Neuronal stem cell (in vitro differentiated cells): ENCODE measurements around the gene PNMT.
A peak's percentile ranks its signal among the peaks of the same experiment; 100 is the strongest.

Source experiments
- DNase-seq: peaks from one replicate; pipeline ENCODE4 v3.0.0-alpha.2; 2013; ENCODE audit warnings: low spot score
- H2AFZ ChIP-seq: one replicate; pipeline ENCODE4 v1.6.1; 2013; ENCODE audit warnings: mild to moderate bottlenecking, low read length, inconsistent platforms
- H2AK5ac ChIP-seq: 2 replicates; pipeline ENCODE4 v1.6.1; 2013; ENCODE audit warnings: low read depth, mild to moderate bottlenecking, inconsistent platforms, low read length, moderate library complexity, mixed read lengths
- H2BK120ac ChIP-seq: 2 replicates; pipeline ENCODE4 v1.6.1; 2013; ENCODE audit warnings: low read depth, mild to moderate bottlenecking, inconsistent platforms, low read length, moderate library complexity, mixed read lengths
- H2BK12ac ChIP-seq: one replicate; pipeline ENCODE4 v1.6.1; 2013; ENCODE audit warnings: low read length, inconsistent platforms
- H2BK15ac ChIP-seq: 2 replicates; pipeline ENCODE4 v1.6.1; 2013; ENCODE audit warnings: mild to moderate bottlenecking, low read length, inconsistent platforms, mixed read lengths
- H2BK5ac ChIP-seq: one replicate; pipeline ENCODE4 v1.6.1; 2013; ENCODE audit warnings: inconsistent platforms, mild to moderate bottlenecking, low read length, moderate library complexity
- H3K14ac ChIP-seq: one replicate; pipeline ENCODE4 v1.6.1; 2013; ENCODE audit warnings: low read length, inconsistent platforms
- H3K18ac ChIP-seq: 2 replicates; pipeline ENCODE4 v1.6.1; 2013; ENCODE audit warnings: low read length, inconsistent platforms
- H3K23ac ChIP-seq: 2 replicates; pipeline ENCODE4 v1.6.1; 2013; ENCODE audit warnings: low read depth, mild to moderate bottlenecking, mixed read lengths, low read length, inconsistent platforms; ENCODE audit not compliant: poor library complexity
- H3K27ac ChIP-seq: replicated peaks from 3 replicates; pipeline ENCODE4 v1.5.1; 2013; ENCODE audit warnings: low read length, inconsistent platforms
- H3K27me3 ChIP-seq, 3 experiments: 2 replicates each; pipeline ENCODE4 v1.6.1; 2013; ENCODE audit warnings: low read length in 3 of 3, mild to moderate bottlenecking in 2 of 3, inconsistent platforms in 1 of 3, low read depth in 1 of 3, mixed read lengths in 1 of 3, moderate library complexity in 1 of 3; ENCODE audit not compliant: control insufficient read depth in 3 of 3, insufficient read depth in 3 of 3
- H3K36me3 ChIP-seq, 2 donors: replicated peaks in 1 of 2; 2 replicates each; pipeline ENCODE4 v1.6.1; 2013; ENCODE audit warnings: low read length in 2 of 2; ENCODE audit not compliant: control insufficient read depth in 2 of 2, insufficient read depth in 2 of 2
- H3K4ac ChIP-seq: 2 replicates; pipeline ENCODE4 v1.6.1; 2013; ENCODE audit warnings: inconsistent platforms, mild to moderate bottlenecking, low read length, moderate library complexity
- H3K4me1 ChIP-seq, 2 donors: 1 replicate in 1 of 2; 2 replicates in 1 of 2; pipeline ENCODE4 v1.6.1; 2013; ENCODE audit warnings: low read length in 2 of 2, low read depth in 1 of 2; ENCODE audit not compliant: control insufficient read depth in 2 of 2, insufficient read depth in 1 of 2
- H3K4me2 ChIP-seq: one replicate; pipeline ENCODE4 v1.6.1; 2013; ENCODE audit warnings: mild to moderate bottlenecking, low read length, inconsistent platforms; ENCODE audit not compliant: insufficient read depth, poor library complexity, severe bottlenecking
- H3K4me3 ChIP-seq, 2 donors: 2 replicates each; pipeline ENCODE4 v1.5.1; 2013; ENCODE audit warnings: low read length in 2 of 2, mild to moderate bottlenecking in 2 of 2, inconsistent platforms in 1 of 2, moderate library complexity in 1 of 2
- H3K79me1 ChIP-seq: one replicate; pipeline ENCODE4 v1.6.1; 2013; ENCODE audit warnings: low read depth, mild to moderate bottlenecking, inconsistent platforms, low read length, moderate library complexity
- H3K9ac ChIP-seq: one replicate; pipeline ENCODE4 v1.6.1; 2013; ENCODE audit warnings: mild to moderate bottlenecking, low read depth, low read length, inconsistent platforms; ENCODE audit not compliant: poor library complexity
- H3K9me3 ChIP-seq, 2 donors: replicated peaks in 1 of 2; 2 replicates each; pipeline versions ENCODE3 to v1.6.1; 2013; ENCODE audit warnings: low read length in 2 of 2, mild to moderate bottlenecking in 2 of 2, inconsistent platforms in 1 of 2, low read depth in 1 of 2, mixed read lengths in 1 of 2, moderate library complexity in 1 of 2; ENCODE audit not compliant: control insufficient read depth in 2 of 2, insufficient read depth in 1 of 2
- H4K8ac ChIP-seq: one replicate; pipeline ENCODE4 v1.6.1; 2013; ENCODE audit warnings: low read depth, mild to moderate bottlenecking, inconsistent platforms, low read length, moderate library complexity
- H4K91ac ChIP-seq: one replicate; pipeline ENCODE4 v1.6.1; 2013; ENCODE audit warnings: low read length, low read depth, mild to moderate bottlenecking, inconsistent platforms; ENCODE audit not compliant: poor library complexity
- WGBS, 2 donors: extraction: QIAGEN DNeasy Blood & Tissue Kit; methylation state at CpG; one replicate each; pipeline ENCODE4 v1.1.7; 2013; ENCODE audit warnings: missing lambda C conversion rate in 2 of 2, mixed read lengths in 1 of 2; ENCODE audit not compliant: insufficient read length in 2 of 2, insufficient replicate concordance in 1 of 2; ENCODE audit errors: extremely low coverage in 2 of 2; 5-methylcytosine and 5-hydroxymethylcytosine counted together

Gene PNMT

GRCh38 chr17:39631403-39631802 is 36.9 kb upstream of the PNMT start:
- peaks cover 2 to 54% (median 26%) of the 10 kb centered on the region in 3 experiments for H3K27me3 ChIP-seq
- no peak overlapping the region for H4K8ac ChIP-seq
- no peaks in the 10 kb centered on the region for H3K79me1 ChIP-seq
- no peak overlapping the region for H4K91ac ChIP-seq
- H3K4me3 ChIP-seq, result no peak overlapping the region
- no peak overlapping the region for H2BK15ac ChIP-seq
- H2BK12ac ChIP-seq, result no peak overlapping the region
- no peak overlapping the region for H3K27ac ChIP-seq
- H3K14ac ChIP-seq, result no peak overlapping the region
- H3K18ac ChIP-seq, result no peak overlapping the region
- no CpG with 5 or more reads among the region's 6 CpGs for WGBS, 2 donors
- H2AK5ac ChIP-seq, result no peak overlapping the region
- H2AFZ ChIP-seq, result no peak overlapping the region
- H3K9me3 ChIP-seq, result no peaks in the 10 kb centered on the region
- H3K4me2 ChIP-seq, result no peak overlapping the region
- no peak overlapping the region for H3K23ac ChIP-seq
- no peak overlapping the region for H2BK120ac ChIP-seq
- H3K9ac ChIP-seq, result no peak overlapping the region
- no peak overlapping the region for H3K4ac ChIP-seq
- peaks cover 10 to 12% of the 10 kb centered on the region in 2 donors for H3K4me1 ChIP-seq
- H3K36me3 ChIP-seq, result no peaks in the 10 kb centered on the region
- H2BK5ac ChIP-seq, result no peak overlapping the region
- no peak for DNase-seq

DNA sequence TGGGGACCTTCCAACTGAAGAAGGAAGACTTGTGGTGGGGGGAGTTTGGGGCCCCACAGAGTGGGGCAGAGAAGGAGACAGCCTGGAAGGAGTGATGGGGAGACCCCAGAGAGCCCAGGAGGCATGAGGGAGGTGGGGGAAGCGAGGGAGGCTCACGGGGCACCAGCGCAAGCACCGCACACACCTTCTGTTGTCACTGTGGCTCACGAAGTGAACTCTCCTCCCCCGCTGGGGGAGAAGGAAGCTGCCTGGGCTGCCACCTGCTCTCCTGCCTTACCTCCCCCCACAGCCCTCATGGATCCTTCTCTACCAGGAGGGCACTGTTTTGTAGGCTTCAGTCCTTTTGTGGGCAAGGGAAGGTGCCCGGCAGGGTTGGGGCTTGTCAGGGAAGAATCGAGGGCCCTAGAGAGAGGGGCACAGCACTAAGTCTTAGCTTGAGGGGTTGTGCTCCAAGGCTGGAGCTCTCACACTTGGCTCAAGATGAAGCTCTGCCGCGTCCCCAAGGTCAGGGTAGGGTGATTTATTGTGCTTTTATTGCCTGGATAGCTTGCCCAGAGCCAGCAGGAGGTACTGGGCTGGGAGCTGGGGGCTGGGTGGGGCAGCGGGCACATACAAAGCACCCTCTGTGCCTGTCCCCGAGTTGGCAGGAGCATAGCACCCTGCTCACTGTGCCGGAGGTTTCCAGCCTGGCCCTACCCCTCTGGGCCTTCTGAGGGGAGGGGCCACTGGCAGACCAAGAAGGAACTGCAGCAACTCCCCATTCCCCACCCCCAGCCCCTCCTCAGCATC is 35.9 kb upstream of the PNMT start:
- H3K18ac ChIP-seq, result no peak overlapping the region
- H2BK5ac ChIP-seq, result peak overlapping the region; percentile 4
- no peak overlapping the region for H4K8ac ChIP-seq
- H3K9me3 ChIP-seq, result no peaks in the 10 kb centered on the region
- peaks cover 2 to 45% (median 17%) of the 10 kb centered on the region in 3 experiments for H3K27me3 ChIP-seq
- peak overlapping the region; percentile 13 for H2BK15ac ChIP-seq
- no peak overlapping the region for H2BK120ac ChIP-seq
- H3K14ac ChIP-seq, result no peak overlapping the region
- H3K4me1 ChIP-seq, result peaks cover 8 to 13% of the 10 kb centered on the region in 2 donors
- H3K36me3 ChIP-seq, result no peaks in the 10 kb centered on the region
- no peak overlapping the region for H3K4me3 ChIP-seq
- H3K27ac ChIP-seq, result no peak overlapping the region
- H4K91ac ChIP-seq, result no peak overlapping the region
- H3K9ac ChIP-seq, result no peak overlapping the region
- no peak overlapping the region for H3K23ac ChIP-seq
- peak overlapping the region; percentile 13 for H2AK5ac ChIP-seq
- no CpG with 5 or more reads among the region's 13 CpGs for WGBS, 2 donors
- no peak overlapping the region for H2BK12ac ChIP-seq
- H3K4ac ChIP-seq, result no peak overlapping the region
- no peak overlapping the region for H3K4me2 ChIP-seq
- H2AFZ ChIP-seq, result no peak overlapping the region
- no peak for DNase-seq
- H3K79me1 ChIP-seq, result no peaks in the 10 kb centered on the region

- no peak overlapping the region for H2BK12ac ChIP-seq
- H3K36me3 ChIP-seq, result no peaks in the 10 kb centered on the region
- H2AFZ ChIP-seq, result no peak overlapping the region
- peaks cover 6 to 15% of the 10 kb centered on the region in 2 donors for H3K4me1 ChIP-seq
- H3K14ac ChIP-seq, result no peak overlapping the region
- peak overlapping the region; percentile 1 for H2BK15ac ChIP-seq
- no peaks in the 10 kb centered on the region for H3K9me3 ChIP-seq
- no peak overlapping the region for H2BK5ac ChIP-seq
- H3K18ac ChIP-seq, result no peak overlapping the region
- peaks cover 0 to 32% (median 5%) of the 10 kb centered on the region in 3 experiments for H3K27me3 ChIP-seq
- H3K4me2 ChIP-seq, result no peak overlapping the region
- H4K8ac ChIP-seq, result no peak overlapping the region
- no peak overlapping the region for H3K27ac ChIP-seq
- H3K9ac ChIP-seq, result no peak overlapping the region
- no peaks in the 10 kb centered on the region for H3K79me1 ChIP-seq
- no peak overlapping the region for H3K4me3 ChIP-seq
- no peak overlapping the region for H4K91ac ChIP-seq
- DNase-seq, result no peak
- no peak overlapping the region for H2BK120ac ChIP-seq
- no peak overlapping the region for H2AK5ac ChIP-seq
- H3K4ac ChIP-seq, result no peak overlapping the region
- no CpG with 5 or more reads among the region's 8 CpGs for WGBS, 2 donors
- H3K23ac ChIP-seq, result no peak overlapping the region
Measured at GRCh38 chr17:39633570-39634183, 34.6 kb upstream of the PNMT start.

- WGBS, 2 donors, result no CpG with 5 or more reads among the region's 2 CpGs
- Histone ChIP-seq H3K4me2 (no peak overlapping the region), H2BK120ac (no peak overlapping the region), H3K9me3 (no peaks in the 10 kb centered on the region), H3K23ac (no peak overlapping the region), H4K91ac (no peak overlapping the region), H2BK5ac (peak overlapping the region; percentile 17), H4K8ac (no peak overlapping the region), H3K4me1 (peaks cover 6 to 16% of the 10 kb centered on the region in 2 donors), H3K27me3 (peaks cover 0 to 24% (median 4%) of the 10 kb centered on the region in 3 experiments), H3K36me3 (no peaks in the 10 kb centered on the region), H3K4ac (no peak overlapping the region), H2AK5ac (no peak overlapping the region), H2BK12ac (no peak overlapping the region), H3K14ac (no peak overlapping the region), H3K9ac (no peak overlapping the region), H2BK15ac (peak overlapping the region; percentile 1), H3K4me3 (no peak overlapping the region), H3K27ac (no peak overlapping the region), H3K79me1 (no peaks in the 10 kb centered on the region), H2AFZ (peak overlapping the region; percentile 67), H3K18ac (no peak overlapping the region)
- DNase-seq, result no peak
Measured at GRCh38 chr17:39634384-39634871, 33.8 kb upstream of the PNMT start.
